Measurements from ENCODE around the gene CCL17.

The CCL17 gene

DNA sequence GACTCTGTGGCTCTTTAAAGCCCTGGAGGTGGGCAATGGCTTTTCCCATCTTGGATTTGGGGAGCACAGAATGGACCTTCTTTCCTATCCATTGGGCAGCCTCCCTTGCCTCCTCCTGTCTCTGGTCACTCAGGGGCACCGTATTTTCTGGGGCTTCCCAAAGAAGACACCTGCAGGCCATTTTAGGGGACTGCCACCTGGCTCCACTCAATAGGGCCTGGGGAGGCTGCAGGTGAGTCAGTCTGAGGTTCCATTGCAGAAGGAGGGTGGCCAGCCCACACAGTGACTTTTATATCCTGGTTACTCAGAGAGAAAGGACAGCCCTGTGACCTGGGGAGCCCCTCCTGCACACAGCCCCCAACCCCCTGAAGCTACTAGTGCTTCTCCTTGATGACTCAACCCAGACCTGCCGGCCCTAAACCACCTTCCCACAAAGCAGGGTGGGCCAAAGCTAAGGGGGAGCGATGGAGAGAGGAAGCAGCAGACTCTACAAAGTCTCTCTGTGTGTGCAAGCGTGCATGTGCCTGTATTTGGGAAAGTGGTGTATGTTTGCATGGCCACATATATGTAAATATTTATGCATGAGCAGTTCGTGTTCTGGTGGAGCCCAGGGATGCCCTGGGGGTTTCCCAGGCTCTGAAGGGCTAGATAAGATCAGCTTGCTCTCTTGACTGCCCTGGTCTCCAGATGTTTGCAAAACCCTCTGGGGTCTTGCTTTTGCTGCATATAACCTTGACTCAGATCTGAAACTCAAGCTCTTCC lies 27.3 kb upstream of the CCL17 start:
- peak; percentile 36 for DNase-seq (ENCODE audit: low read depth)

DNA sequence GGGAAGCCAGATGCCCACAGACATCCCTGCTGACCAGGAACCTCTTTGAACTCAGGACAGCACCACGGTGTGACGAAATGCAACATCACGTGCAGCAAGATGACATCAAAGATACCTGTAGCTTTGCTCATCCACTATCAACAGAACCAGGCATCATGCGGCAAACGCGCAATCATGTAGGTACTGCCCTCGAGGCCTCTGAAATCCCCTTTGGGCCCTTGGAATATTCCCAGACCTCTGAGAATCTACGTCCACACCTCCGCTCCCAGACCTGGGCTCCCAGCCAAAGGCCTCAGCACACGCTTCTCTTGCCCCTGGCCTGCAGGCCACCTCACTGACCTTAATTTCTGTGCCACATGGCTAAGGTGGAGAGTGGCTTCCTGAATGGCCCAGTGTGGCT lies 25.0 kb upstream of the CCL17 start:
- no peak for DNase-seq (ENCODE audit: low read depth)

DNA sequence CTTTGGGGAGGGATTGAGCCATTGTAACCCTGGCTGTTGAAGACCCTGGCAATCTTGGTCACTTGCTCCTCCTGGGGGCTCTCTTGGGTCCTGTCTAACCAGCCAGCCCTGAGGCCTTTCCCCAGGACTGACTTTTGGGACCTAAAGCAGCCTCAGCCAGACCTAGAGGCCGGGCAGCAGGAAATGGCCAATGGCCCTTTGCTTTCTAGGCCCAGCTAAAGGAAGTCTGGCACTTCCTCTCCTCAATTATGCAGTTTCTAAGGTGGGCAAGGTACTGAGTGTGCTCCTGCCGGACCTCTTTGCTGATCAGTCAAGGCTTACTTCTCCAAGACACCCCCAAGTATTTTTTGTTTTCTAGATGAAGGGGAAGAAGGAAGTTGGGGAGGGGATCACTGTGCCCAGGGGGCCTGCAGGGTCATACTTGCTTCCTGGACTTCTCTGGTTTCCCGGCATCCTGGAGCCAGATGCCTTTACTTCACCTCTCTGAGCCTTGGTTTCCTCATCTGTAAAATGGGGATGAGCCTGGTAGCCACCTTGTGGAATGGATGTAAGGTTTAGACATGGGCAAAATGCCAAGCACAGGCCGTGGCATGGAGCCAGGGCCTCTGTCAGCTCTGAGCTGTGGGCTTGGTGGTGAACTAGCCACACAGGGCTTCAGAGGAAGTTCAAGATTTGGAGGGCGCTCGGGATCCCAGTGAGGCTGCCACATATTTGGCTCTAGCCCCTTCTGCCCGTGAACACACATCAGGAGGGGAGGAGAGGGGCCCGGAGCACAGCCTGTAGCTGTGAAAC lies 23.7 kb upstream of the CCL17 start:
- DNase-seq (ENCODE audit: low read depth) = no peak

DNA sequence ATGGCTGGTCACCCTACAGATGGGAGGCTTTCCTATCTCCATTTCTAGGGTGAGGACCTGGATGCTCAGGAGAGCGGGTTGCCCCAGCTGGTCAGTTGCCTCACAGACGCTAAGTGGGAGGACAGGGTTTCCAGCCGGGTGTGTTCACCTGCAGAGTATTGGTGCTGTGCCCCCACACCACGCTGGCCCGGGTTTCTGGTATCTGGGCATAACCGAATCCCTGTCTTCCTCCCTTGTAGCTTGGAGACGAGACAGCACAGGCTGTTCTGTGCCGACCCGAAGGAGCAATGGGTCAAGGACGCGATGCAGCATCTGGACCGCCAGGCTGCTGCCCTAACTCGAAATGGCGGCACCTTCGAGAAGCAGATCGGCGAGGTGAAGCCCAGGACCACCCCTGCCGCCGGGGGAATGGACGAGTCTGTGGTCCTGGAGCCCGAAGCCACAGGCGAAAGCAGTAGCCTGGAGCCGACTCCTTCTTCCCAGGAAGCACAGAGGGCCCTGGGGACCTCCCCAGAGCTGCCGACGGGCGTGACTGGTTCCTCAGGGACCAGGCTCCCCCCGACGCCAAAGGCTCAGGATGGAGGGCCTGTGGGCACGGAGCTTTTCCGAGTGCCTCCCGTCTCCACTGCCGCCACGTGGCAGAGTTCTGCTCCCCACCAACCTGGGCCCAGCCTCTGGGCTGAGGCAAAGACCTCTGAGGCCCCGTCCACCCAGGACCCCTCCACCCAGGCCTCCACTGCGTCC lies 22.6 kb upstream of the CCL17 start:
- no peak for DNase-seq (ENCODE audit: low read depth)

DNA sequence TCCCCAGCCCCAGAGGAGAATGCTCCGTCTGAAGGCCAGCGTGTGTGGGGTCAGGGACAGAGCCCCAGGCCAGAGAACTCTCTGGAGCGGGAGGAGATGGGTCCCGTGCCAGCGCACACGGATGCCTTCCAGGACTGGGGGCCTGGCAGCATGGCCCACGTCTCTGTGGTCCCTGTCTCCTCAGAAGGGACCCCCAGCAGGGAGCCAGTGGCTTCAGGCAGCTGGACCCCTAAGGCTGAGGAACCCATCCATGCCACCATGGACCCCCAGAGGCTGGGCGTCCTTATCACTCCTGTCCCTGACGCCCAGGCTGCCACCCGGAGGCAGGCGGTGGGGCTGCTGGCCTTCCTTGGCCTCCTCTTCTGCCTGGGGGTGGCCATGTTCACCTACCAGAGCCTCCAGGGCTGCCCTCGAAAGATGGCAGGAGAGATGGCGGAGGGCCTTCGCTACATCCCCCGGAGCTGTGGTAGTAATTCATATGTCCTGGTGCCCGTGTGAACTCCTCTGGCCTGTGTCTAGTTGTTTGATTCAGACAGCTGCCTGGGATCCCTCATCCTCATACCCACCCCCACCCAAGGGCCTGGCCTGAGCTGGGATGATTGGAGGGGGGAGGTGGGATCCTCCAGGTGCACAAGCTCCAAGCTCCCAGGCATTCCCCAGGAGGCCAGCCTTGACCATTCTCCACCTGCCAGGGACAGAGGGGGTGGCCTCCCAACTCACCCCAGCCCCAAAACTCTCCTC lies 21.9 kb upstream of the CCL17 start:
- DNase-seq (ENCODE audit: low read depth) = no peak

DNA sequence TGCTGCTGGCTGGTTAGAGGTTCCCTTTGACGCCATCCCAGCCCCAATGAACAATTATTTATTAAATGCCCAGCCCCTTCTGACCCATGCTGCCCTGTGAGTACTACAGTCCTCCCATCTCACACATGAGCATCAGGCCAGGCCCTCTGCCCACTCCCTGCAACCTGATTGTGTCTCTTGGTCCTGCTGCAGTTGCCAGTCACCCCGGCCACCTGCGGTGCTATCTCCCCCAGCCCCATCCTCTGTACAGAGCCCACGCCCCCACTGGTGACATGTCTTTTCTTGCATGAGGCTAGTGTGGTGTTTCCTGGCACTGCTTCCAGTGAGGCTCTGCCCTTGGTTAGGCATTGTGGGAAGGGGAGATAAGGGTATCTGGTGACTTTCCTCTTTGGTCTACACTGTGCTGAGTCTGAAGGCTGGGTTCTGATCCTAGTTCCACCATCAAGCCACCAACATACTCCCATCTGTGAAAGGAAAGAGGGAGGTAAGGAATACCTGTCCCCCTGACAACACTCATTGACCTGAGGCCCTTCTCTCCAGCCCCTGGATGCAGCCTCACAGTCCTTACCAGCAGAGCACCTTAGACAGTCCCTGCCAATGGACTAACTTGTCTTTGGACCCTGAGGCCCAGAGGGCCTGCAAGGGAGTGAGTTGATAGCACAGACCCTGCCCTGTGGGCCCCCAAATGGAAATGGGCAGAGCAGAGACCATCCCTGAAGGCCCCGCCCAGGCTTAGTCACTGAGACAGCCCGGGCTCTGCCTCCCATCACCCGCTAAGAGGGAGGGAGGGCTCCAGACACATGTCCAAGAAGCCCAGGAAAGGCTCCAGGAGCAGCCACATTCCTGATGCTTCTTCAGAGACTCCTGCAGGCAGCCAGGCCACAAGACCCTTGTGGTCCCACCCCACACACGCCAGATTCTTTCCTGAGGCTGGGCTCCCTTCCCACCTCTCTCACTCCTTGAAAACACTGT lies 21.0 kb upstream of the CCL17 start:
- DNase-seq (ENCODE audit: low read depth) = no peak

DNA sequence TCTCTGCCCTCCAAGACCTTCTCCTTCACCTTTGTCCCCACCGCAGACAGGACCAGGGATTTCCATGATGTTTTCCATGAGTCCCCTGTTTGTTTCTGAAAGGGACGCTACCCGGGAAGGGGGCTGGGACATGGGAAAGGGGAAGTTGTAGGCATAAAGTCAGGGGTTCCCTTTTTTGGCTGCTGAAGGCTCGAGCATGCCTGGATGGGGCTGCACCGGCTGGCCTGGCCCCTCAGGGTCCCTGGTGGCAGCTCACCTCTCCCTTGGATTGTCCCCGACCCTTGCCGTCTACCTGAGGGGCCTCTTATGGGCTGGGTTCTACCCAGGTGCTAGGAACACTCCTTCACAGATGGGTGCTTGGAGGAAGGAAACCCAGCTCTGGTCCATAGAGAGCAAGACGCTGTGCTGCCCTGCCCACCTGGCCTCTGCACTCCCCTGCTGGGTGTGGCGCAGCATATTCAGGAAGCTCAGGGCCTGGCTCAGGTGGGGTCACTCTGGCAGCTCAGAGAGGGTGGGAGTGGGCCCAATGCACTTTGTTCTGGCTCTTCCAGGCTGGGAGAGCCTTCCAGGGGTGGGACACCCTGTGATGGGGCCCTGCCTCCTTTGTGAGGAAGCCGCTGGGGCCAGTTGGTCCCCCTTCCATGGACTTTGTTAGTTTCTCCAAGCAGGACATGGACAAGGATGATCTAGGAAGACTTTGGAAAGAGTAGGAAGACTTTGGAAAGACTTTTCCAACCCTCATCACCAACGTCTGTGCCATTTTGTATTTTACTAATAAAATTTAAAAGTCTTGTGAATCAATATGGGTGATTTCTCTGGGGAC lies 20.1 kb upstream of the CCL17 start:
- DNase-seq (ENCODE audit: low read depth) = no peak

DNA sequence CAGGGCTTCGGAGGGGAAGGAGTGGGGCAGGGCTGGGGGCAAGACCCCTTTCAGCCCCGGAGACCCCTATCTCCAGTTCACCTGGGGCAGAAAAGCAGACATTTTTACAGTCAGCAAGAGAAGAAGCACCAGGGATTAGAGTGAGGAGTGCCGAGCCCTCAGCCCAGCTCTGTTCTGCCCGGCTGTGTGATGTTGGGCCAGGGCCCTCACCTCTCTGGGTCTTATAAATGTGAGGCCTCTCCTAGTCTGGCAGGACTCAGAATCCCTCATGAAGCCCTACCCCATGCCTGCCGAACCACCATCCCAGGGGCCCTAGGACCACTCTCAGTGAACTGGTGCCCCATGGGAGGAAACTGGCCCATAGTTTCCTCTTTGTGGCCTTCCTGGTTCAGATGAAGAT lies 19.5 kb upstream of the CCL17 start:
- no peak for DNase-seq (ENCODE audit: low read depth)

DNA sequence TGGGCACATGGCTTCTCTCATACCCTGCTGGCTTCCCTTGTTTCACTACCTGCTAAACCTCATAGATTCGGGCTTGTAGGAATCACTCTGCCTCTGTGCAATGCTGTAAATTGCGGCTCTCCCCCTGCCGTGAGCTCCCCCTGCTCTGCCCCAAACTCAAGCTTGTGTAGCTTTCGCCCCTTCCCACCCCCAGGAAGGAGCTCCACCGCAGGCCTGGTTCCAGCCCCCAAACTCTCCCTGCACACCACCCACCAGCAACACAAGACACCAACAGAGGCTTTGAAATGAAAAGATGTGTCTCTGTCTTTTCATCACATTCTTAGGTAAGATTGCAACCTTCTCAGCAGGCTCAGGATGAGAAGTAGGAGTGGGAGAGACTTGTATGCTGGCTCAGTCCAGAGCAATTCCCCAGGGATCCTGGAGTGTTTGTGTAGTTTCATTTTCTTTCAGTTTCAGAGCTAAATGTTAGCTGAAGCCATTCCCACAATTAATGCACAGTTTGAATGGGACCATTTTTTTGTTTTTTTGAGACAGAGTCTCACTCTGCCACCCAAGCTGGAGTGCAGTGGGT lies 18.1 kb upstream of the CCL17 start:
- no peak for DNase-seq (ENCODE audit: low read depth)

DNA sequence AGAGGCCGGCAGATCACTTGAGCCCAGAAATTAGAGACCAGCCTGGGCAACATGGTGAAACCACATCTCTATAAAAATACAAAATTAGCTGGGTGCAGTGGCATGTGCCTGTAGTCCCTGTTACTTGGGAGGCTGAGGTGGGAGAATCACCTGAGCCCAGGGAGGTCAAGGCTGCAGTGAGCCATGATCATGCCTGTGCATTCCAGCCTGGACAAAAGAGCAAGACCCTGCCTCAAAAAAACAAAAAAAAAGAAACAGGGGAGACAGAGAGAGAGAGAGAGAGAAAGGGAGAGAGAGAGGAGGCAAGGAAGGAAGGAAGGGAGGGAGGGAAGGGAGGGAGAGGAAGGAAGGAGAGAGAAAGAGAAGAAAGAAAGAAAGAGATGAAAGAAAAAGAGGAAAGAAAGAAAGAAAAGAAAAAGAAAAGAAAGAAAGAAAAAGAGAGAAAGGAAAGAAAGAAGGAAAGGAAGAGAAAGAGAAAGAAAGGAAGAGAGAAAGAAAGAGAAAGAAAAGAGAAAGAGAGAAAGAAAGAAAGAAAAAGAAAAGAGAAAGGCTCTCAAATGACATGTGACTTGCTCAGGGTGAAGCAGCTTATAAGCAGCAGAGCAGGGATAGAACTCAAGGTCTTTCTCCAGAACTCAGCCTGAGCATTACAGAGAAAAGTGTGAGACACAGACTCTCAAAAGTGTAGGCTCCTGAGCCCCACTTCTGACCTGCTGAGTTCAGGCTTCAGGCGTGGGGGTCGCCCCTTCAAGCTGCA lies 16.8 kb upstream of the CCL17 start:
- no peak for DNase-seq (ENCODE audit: low read depth)

DNA sequence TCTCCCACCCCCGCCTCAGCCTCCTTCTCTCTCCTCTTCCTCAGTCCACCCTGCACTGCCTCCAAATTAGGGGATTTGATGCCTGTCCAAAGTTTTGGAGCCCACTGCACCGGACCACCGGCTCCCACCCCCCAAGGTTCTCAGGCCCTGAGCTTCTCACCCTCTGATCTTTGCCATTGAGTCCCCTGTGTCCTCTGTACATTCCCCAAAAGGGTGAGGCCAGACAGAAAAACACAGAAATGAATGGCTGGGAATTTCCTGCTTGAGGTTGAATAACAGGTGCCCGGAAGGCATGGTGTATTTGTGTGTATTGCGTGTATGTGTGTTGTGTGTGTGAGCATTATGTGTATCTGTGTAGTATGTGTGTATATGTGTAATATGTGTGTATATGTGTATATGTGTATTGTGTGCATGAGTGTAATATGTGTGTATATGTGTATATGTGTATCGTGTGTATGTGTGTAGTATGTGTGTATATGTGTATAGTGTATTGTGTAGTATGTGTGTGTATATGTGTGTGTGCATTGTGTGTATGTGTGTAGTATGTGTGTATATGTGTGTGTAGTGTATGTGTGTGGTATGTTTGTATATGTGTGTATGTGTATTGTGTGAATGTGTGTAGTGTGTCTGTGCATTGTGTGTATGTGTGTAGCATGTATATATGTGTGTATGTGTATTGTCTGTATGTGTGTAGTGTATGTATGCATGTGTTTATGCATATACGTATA lies 16.0 kb upstream of the CCL17 start:
- no peak for DNase-seq (ENCODE audit: low read depth)

DNA sequence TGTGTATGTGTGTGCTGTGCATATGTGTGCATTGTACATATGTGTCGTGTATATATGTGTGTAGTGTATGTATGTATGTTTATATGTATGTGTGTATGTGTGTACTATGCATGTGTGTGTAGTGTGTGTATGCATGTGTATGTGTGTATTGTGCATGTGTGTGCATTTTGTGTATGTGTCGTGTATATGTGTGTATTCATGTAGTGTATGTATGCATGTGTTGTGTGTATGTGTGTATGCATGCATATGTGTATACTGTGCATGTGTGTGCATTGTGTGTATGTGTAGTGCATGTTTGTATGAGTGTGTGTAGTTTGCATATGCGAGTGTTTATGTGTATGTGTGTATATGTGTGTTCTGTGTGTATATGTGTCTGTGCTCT lies 15.5 kb upstream of the CCL17 start:
- no peak for DNase-seq (ENCODE audit: low read depth)

DNA sequence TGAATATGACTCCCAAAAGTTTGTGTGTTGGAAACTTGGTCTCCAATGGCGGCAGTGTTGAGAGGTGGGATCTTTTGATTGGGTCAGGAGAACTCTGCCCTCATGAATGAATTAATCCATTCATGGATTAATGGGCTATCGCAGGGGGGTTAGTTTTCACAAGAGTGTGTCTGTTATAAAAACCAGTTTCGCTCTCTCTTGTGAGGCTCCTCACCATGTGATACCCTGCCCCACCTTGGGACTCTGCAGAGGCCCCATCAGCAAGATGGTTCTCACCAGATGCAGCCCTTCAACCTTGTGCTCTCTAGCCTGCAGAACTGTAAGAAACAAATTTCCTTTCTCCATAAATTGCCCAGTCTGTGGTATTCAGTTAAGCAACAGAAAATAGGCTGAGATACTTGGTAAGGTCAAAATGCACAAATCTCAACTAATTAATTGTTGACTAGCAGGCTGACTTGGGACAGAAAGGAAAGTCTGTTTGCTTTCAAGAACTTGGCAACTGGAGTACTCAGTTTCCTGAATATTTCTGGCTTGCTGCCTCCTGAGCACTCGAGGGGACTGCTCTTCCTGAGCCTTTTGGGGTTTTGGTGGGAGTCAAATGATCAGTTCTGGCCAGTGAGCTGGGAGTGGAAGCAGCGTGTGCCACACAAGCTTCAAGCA lies 13.8 kb upstream of the CCL17 start:
- DNase-seq (ENCODE audit: low read depth) = no peak

DNA sequence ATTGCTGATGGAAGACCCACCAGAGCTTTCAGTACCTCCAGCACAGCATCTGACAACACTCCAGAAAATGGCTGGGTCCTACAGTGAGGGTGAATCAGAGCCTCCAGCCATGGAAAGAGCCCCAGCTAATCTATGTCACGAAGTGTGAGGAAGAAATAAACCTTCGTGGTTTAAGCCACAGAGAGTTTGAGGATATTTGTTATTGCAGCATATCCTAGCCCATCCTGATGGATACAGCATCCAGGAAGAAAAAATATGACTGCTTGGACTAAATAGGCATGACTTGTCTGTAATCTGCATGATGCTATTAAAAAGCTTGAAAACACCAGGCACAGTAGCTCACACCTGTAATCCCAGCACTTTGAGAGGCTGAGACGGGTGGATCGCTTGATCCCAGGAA lies 13.3 kb upstream of the CCL17 start:
- no peak for DNase-seq (ENCODE audit: low read depth)

DNA sequence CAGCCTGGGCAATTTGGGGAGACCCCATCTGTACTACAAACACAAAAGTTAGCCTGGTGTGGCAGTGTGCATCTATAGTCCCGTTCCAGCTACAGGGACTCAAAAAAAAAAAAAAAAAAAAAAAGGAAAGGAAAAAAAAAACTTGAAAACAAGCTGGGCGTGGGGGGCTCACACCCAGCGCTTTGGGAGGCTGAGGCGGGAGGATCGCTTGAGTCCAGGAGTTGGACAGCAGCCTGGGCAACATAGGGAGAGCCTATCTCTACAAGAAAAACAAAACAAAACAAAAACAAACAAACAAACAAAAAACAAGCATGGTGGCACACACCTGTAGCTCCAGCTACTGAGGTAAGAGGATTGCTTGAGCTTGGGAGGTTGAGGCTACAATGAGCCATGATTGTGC lies 12.9 kb upstream of the CCL17 start:
- no peak for DNase-seq (ENCODE audit: low read depth)

DNA sequence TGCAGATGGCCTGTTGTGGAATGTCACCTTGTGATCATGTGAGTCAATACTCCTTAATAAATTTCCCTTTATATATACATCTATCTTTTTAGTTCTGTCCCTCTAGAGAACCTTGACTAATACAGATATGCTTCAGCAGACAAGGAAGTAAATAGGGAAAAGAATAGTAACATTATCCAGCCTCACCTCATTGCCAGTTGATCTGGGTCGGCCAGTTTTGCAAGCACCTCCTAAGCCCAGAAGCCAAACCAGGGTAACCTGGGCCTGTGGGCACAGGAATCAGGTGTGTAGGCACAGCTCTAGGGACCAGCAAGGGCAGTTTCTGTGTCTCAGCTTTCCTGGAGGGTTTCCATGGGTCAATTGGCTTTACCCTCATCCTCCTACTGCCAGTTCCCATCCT lies 11.9 kb upstream of the CCL17 start:
- no peak for DNase-seq (ENCODE audit: low read depth)

DNA sequence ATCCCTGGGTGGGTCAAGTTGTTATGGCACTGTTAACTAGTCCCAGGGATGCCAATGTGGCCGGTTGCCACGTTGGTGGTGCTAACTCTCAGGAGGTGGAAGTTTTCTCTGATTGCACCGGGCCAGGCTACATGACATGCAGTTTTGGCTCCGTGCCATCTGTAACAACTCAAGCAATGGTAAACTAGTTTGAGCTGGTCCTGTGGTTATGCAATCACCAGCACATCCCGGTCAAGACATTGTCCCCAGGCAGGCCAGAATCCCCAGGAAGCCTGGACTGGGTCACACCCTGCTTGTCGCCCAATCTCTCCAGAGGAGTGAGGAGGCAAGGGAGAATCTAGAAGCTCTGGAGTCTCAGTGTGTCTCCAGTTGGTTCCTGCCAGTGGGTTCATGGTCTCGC lies 10.1 kb upstream of the CCL17 start:
- DNase-seq (ENCODE audit: low read depth) = no peak

DNA sequence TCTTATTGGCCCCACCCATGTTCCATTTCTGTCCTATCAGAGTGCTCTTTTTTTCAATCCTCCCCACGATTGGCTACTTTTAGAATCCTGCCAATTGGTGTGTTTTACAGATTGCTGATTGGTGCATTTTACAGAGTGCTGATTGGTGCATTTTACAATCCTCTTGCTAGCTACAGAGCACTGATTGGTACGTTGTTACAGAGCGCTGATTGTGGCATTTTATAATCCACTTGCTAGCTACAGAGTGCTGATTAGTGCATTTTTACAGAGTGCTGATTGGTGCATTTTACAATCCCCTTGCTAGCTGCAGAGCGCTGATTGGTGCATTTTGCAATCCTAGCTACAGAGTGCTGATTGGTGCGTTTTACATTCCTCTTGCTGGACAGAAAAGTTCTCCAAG lies 9.5 kb upstream of the CCL17 start:
- no peak for DNase-seq (ENCODE audit: low read depth)

Data from stimulated activated CD8-positive, alpha-beta memory T cell treated with anti-CD3 and anti-CD28 coated beads, Interleukin-4, amount 100 ng/mL, for 24 hours (primary cell).